HepG2 (cell line): ENCODE data around the gene ARHGEF7. TPM values are rescaled to one million over a fixed set of nuclear protein-coding genes. Genes with fewer than 3 reads are reported as not detected.

Experiments used
- ATAC-seq: fragments of 200-7000 bp; cut with Tn5 transposase; 3 replicates; pipeline ENCODE4 v1.9.1; 2020; ENCODE audit warnings: mild to moderate bottlenecking, moderate library complexity
- BruUV-seq: library from RNA; stranded (reverse); fragments of 400-500 nt; replicated peaks from 2 replicates; lab custom pipeline; 2021; lab: Mats Ljungman, UMichigan
- CTCF ChIA-PET: fragments of 300-600 bp; formaldehyde crosslinking; extraction: SDS; loops from one replicate; lab custom pipeline; 2021; ENCODE audit warnings: low total read pairs, inconsistent platforms, low intra/inter-chr PET ratio; lab: Yijun Ruan, JAX
- POLR2A ChIA-PET: fragments of 350-600 bp; sonication (Branson Sonifier 250); formaldehyde crosslinking; loops from one replicate; lab custom pipeline; 2020; ENCODE audit warnings: antibody characterized with exemption, inconsistent platforms; lab: Yijun Ruan, JAX
- DNase-seq: peaks from one replicate; pipeline ENCODE4 v3.0.0-alpha.2; 2015; ENCODE audit warnings: low spot score
- FAIRE-seq: peaks from 3 replicates; lab custom pipeline; 2011; peaks lifted over from hg19 to GRCh38; lab: Jason Lieb, UNC
- H2AFZ ChIP-seq: one replicate; pipeline ENCODE4 v1.6.1; 2011; ENCODE audit warnings: low read length, inconsistent platforms
- H3K27ac ChIP-seq: fragments of 300-600 bp; 3 replicates; pipeline ENCODE4 v1.8.0; 2011; ENCODE audit warnings: mixed run types, mild to moderate bottlenecking, mixed read lengths, low read length, inconsistent platforms; ENCODE audit not compliant: insufficient read depth; ENCODE audit errors: extremely low read length
- H3K27me3 ChIP-seq, 2 experiments: fragments of 200-600 bp in 1 of 2; 2 replicates in 1 of 2; 3 replicates in 1 of 2; pipeline versions ENCODE4 v1.6.0 to v1.8.0; 2011; ENCODE audit warnings: low read length in 2 of 2, mild to moderate bottlenecking in 2 of 2, moderate library complexity in 2 of 2, inconsistent platforms in 1 of 2; ENCODE audit not compliant: insufficient read depth in 2 of 2, control insufficient read depth in 1 of 2
- H3K36me3 ChIP-seq, 2 experiments: fragments of 200-600 bp in 1 of 2; replicated peaks in 1 of 2; 2 replicates in 1 of 2; 3 replicates in 1 of 2; pipeline versions ENCODE4 v1.5.1 to v1.8.0; 2011; ENCODE audit warnings: low read length in 2 of 2, inconsistent platforms in 1 of 2; ENCODE audit not compliant: insufficient read depth in 2 of 2, control insufficient read depth in 1 of 2
- H3K4me1 ChIP-seq: 2 replicates; pipeline ENCODE4 v1.5.1; 2012; ENCODE audit warnings: low read length, inconsistent platforms; ENCODE audit not compliant: insufficient read depth
- H3K4me2 ChIP-seq: 2 replicates; pipeline ENCODE4 v1.6.0; 2011; ENCODE audit warnings: low read depth, low read length, inconsistent platforms
- H3K4me3 ChIP-seq, 3 experiments: fragments of 200-600 bp in 1 of 3; sonication (generic), shearing (Covaris generic) in 1 of 3; replicated peaks in 1 of 3; 2 replicates each; pipeline ENCODE4 v1.5.1; 2011 to 2016; ENCODE audit warnings: low read length in 3 of 3, inconsistent platforms in 2 of 3, low read depth in 2 of 3, mild to moderate bottlenecking in 2 of 3, control low read depth in 1 of 3, mixed read lengths in 1 of 3; ENCODE audit not compliant: insufficient read depth in 1 of 3
- H3K79me2 ChIP-seq: one replicate; pipeline ENCODE4 v1.6.1; 2011; ENCODE audit warnings: low read length, inconsistent platforms; ENCODE audit not compliant: insufficient read depth
- H3K9ac ChIP-seq: 2 replicates; pipeline ENCODE4 v1.6.0; 2011; ENCODE audit warnings: mild to moderate bottlenecking, low read depth, low read length, inconsistent platforms; ENCODE audit not compliant: insufficient read depth
- H3K9me3 ChIP-seq: 2 replicates; pipeline ENCODE4 v1.5.1; 2012; ENCODE audit warnings: mild to moderate bottlenecking, low read length
- H4K20me1 ChIP-seq: 2 replicates; pipeline ENCODE4 v1.6.0; 2011; ENCODE audit warnings: inconsistent platforms, mild to moderate bottlenecking, low read length, moderate library complexity; ENCODE audit not compliant: insufficient read depth
- ATM ChIP-seq: fragments of 450-650 bp; IDR thresholded peaks from 2 replicates; pipeline ENCODE4 v1.7.1; 2017; ENCODE audit warnings: mild to moderate bottlenecking, borderline replicate concordance
- CHCHD3 ChIP-seq: sonication (generic); formaldehyde crosslinking; IDR thresholded peaks from 2 replicates; pipeline ENCODE4 v1.8.0; 2022; ENCODE audit warnings: mild to moderate bottlenecking, missing genetic modification reagents, moderate library complexity
- CREBL2 ChIP-seq: sonication (generic); formaldehyde crosslinking; IDR thresholded peaks from 2 replicates; pipeline ENCODE4 v1.8.1; 2023; ENCODE audit warnings: missing genetic modification reagents, mild to moderate bottlenecking, borderline replicate concordance
- FOXM1 ChIP-seq: sonication (generic); formaldehyde crosslinking; IDR thresholded peaks from 2 replicates; pipeline ENCODE4 v1.5.0; 2020; ENCODE audit warnings: missing genetic modification reagents
- GMEB2 ChIP-seq: IDR thresholded peaks from 2 replicates; pipeline ENCODE4 v1.6.1; 2016; ENCODE audit warnings: missing biosample characterization, missing genetic modification reagents, low read depth
- HMG20B ChIP-seq: conservative IDR thresholded peaks from 2 replicates; pipeline ENCODE4 v1.6.1; 2016; ENCODE audit warnings: missing genetic modification reagents, missing compliant biosample characterization
- HNRNPLL ChIP-seq: fragments of 200-400 bp; formaldehyde crosslinking; IDR thresholded peaks from 2 replicates; pipeline ENCODE4 v1.6.1; 2017; ENCODE audit warnings: mild to moderate bottlenecking, low read depth, low read length; ENCODE audit not compliant: poor library complexity, severe bottlenecking
- MED1 ChIP-seq: sonication (generic); formaldehyde crosslinking; IDR thresholded peaks from 2 replicates; pipeline ENCODE4 v1.4.0; 2020; ENCODE audit warnings: missing genetic modification reagents
- RERE ChIP-seq: IDR thresholded peaks from 2 replicates; pipeline ENCODE4 v1.6.1; 2016; ENCODE audit warnings: low read depth, missing genetic modification reagents, missing compliant biosample characterization
- SETDB1 ChIP-seq: sonication (generic); formaldehyde crosslinking; IDR thresholded peaks from 2 replicates; pipeline ENCODE4 v1.5.1; 2020; ENCODE audit warnings: missing genetic modification reagents, mild to moderate bottlenecking, borderline replicate concordance
- ZFP62 ChIP-seq: sonication (generic); formaldehyde crosslinking; IDR thresholded peaks from 2 replicates; pipeline ENCODE4 v1.4.0; 2020; ENCODE audit warnings: missing genetic modification reagents
- ZNF101 ChIP-seq: sonication (generic); formaldehyde crosslinking; IDR thresholded peaks from 2 replicates; pipeline ENCODE4 v1.4.0; 2020; ENCODE audit warnings: mild to moderate bottlenecking, low read depth, missing genetic modification reagents, borderline replicate concordance
- ZNF207 ChIP-seq: fragments of 450-650 bp; IDR thresholded peaks from 2 replicates; pipeline ENCODE4 v1.6.1; 2016; ENCODE audit warnings: antibody characterized with exemption, borderline replicate concordance
- ZNF703 ChIP-seq: sonication (generic); formaldehyde crosslinking; IDR thresholded peaks from 2 replicates; pipeline ENCODE4 v1.5.1; 2020; ENCODE audit warnings: missing genetic modification reagents, mild to moderate bottlenecking, moderate library complexity, borderline replicate concordance
- ZNF773 ChIP-seq: sonication (generic); formaldehyde crosslinking; IDR thresholded peaks from 2 replicates; pipeline ENCODE4 v1.4.0; 2020; ENCODE audit warnings: missing genetic modification reagents, borderline replicate concordance
- WGBS: methylation state at CpG from one replicate; pipeline ENCODE4 v1.1.6; 2017; ENCODE audit warnings: low lambda C conversion rate; 5-methylcytosine and 5-hydroxymethylcytosine counted together
- in situ Hi-C: cut with HindIII; loops from 2 replicates; pipeline ENCODE4 v1.10.0; 2017; ENCODE audit warnings: low pct_unique_long_range_greater_than_20kb; ENCODE audit not compliant: extremely low pct_ligation_motif_present
- intact Hi-C: fragments of 100-400 bp; cut with micrococcal nuclease; formaldehyde crosslinking; loops from one replicate; pipeline ENCODE4 v1.10.0; 2022; ENCODE audit not compliant: unreplicated experiment
- polyA plus RNA-seq, 8 experiments: library from polyadenylated mRNA; depleted of rRNA in 3 of 8; stranded (reverse) in 7 of 8; unstranded in 1 of 8; fragments of >200 nt; fragmentation: Illumina TruSeq in 4 of 8; extraction: Trizol in 4 of 8; gene quantifications; 2 replicates each; pipeline versions ENCODE4 v1.2.1 to v1.2.3, GENCODE V29; 2011 to 2016; ENCODE audit warnings: low read depth in 4 of 8, missing spikeins in 1 of 8, mixed read lengths in 1 of 8; ENCODE audit not compliant: insufficient read depth in 1 of 8
- total RNA-seq, 5 experiments: library from RNA; depleted of rRNA; stranded (reverse); fragments of >200 nt; fragmentation: Illumina TruSeq; extraction: Trizol; gene quantifications; 2 replicates each; pipeline ENCODE4 v1.2.3, GENCODE V29; 2016; ENCODE audit warnings: low read depth in 1 of 5
- TF ChIP-seq, protein P1 (sequence below): IDR thresholded peaks from 2 replicates; pipeline ENCODE4 v1.6.1; 2016; ENCODE audit warnings: missing compliant biosample characterization, missing genetic modification reagents, borderline replicate concordance

ARHGEF7 gene
- total and polyA plus RNA-seq, 2 of the 13 experiments (the other 11 are each of a cell fraction or from before 2014, with no cell fraction given), result 15.7 to 22.3 TPM

GRCh38 chr13:111065698-111066097 lies 49.4 kb upstream of the ARHGEF7 start (continued):
- TF ChIP-seq, protein P1, sequence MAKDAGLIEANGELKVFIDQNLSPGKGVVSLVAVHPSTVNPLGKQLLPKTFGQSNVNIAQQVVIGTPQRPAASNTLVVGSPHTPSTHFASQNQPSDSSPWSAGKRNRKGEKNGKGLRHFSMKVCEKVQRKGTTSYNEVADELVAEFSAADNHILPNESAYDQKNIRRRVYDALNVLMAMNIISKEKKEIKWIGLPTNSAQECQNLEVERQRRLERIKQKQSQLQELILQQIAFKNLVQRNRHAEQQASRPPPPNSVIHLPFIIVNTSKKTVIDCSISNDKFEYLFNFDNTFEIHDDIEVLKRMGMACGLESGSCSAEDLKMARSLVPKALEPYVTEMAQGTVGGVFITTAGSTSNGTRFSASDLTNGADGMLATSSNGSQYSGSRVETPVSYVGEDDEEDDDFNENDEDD (CRISPR knock-in tag), result no peak
- TF ChIP-seq MED1, result no peak
- TF ChIP-seq ZFP62, result no peak
- no peak for TF ChIP-seq ZNF773 (CRISPR knock-in tag)
- no peak for TF ChIP-seq RERE

- peaks cover 11% of the 10 kb centered on the region; the same call in 1 of the 2 replicates for H3K9me3 ChIP-seq
- ChIA-PET POLR2A (no interaction called here), CTCF (no interaction called here)
- 0 out of 2 replicates have a peak, but pooled peaks cover 5% of the 10 kb centered on the region for H3K4me1 ChIP-seq
- peaks cover 3 to 27% of the 10 kb centered on the region in 2 experiments; a peak in 4 of 5 replicates for H3K27me3 ChIP-seq
- H4K20me1 ChIP-seq, result no peaks in the 10 kb centered on the region
- no TSS peak for BruUV-seq
- H3K4me2 ChIP-seq, result no peak overlapping the region
- H3K79me2 ChIP-seq, result no peaks in the 10 kb centered on the region
- in situ Hi-C loops (loop anchor here (10.0 kb wide), 1 partner anchor 158 kb away; no protein-coding TSS in a partner anchor), intact Hi-C loops (no loop called here)
- no peak overlapping the region for H2AFZ ChIP-seq
- ATAC-seq, result peak; percentile 19; the same call in 2 of the 3 replicates
- FAIRE-seq, result no peak
- H3K4me3 ChIP-seq, result no peak overlapping the region
- H3K27ac ChIP-seq, result no peak overlapping the region
- 73% methylated on average over 18 of the region's 22 CpGs for WGBS
- no peaks in the 10 kb centered on the region for H3K36me3 ChIP-seq
- no peak for DNase-seq
- no peak overlapping the region for H3K9ac ChIP-seq
- TF ChIP-seq GMEB2 (CRISPR knock-in tag), result no peak
- TF ChIP-seq ZNF207, result no peak
- no peak for TF ChIP-seq HNRNPLL
- TF ChIP-seq CHCHD3 (CRISPR knock-in tag), result no peak
- no peak for TF ChIP-seq ZNF101 (CRISPR knock-in tag)
- TF ChIP-seq HMG20B (CRISPR knock-in tag), result no peak
- TF ChIP-seq FOXM1 (CRISPR knock-in tag), result no peak
- TF ChIP-seq SETDB1, result no peak
- no peak for TF ChIP-seq CREBL2 (CRISPR knock-in tag)
- no peak for TF ChIP-seq ZNF703 (CRISPR knock-in tag)
- TF ChIP-seq ATM, result no peak
Measured at GRCh38 chr13:111066544-111066943, 48.6 kb upstream of the ARHGEF7 start.
